Testis (tissue), 2 donors: Measurements from ENCODE around the gene AQP3.

ENCODE experiments used
- POLR2A ChIP-seq: fragments of 450-650 bp; IDR thresholded peaks from one replicate; pipeline ENCODE4 v1.6.1; 2017; ENCODE audit warnings: antibody characterized with exemption, mild to moderate bottlenecking, moderate library complexity
- TF ChIP-seq, protein P1 (sequence below), 3 experiments: fragments of 450-650 bp in 2 of 3; fragments of 200-600 bp in 1 of 3; sonication (generic) in 1 of 3; IDR thresholded peaks; one replicate each; pipeline ENCODE4 v1.5.1; 2016 to 2019; ENCODE audit warnings: antibody characterized with exemption in 3 of 3, mild to moderate bottlenecking in 2 of 3, moderate library complexity in 1 of 3

DNA sequence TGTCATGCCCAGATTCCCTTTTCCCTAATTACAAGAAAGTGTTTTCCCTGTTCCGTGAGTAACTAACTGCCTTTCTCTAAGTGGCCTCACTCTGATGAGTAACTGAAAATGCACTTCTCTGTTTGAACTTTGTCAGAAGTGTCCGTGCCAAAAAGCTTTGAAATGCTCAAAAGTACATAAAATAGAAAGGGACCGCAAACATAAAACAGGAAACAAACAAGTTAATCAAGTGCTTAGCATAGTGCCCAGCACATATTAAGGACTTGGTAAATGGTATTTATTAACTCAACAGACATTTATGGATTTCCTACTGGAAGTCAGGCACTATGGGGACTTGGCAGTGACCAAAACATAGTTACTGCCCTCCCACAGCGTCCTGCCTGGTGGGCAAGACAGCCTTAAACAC lies 22.3 kb downstream of the AQP3 start:
- TF ChIP-seq, protein P1, sequence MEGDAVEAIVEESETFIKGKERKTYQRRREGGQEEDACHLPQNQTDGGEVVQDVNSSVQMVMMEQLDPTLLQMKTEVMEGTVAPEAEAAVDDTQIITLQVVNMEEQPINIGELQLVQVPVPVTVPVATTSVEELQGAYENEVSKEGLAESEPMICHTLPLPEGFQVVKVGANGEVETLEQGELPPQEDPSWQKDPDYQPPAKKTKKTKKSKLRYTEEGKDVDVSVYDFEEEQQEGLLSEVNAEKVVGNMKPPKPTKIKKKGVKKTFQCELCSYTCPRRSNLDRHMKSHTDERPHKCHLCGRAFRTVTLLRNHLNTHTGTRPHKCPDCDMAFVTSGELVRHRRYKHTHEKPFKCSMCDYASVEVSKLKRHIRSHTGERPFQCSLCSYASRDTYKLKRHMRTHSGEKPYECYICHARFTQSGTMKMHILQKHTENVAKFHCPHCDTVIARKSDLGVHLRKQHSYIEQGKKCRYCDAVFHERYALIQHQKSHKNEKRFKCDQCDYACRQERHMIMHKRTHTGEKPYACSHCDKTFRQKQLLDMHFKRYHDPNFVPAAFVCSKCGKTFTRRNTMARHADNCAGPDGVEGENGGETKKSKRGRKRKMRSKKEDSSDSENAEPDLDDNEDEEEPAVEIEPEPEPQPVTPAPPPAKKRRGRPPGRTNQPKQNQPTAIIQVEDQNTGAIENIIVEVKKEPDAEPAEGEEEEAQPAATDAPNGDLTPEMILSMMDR (IDR thresholded peaks at IDR 0.05) = no peak
- no peak for TF ChIP-seq POLR2A
